Esophagus (tissue), 2 donors: ENCODE results near the gene SLC17A6. TPM values are rescaled to one million over a fixed set of nuclear protein-coding genes. Genes with fewer than 3 reads are reported as not detected.

Source experiments
- H3K27ac ChIP-seq, 2 donors: one replicate each; pipeline ENCODE4 v1.5.1; 2013; ENCODE audit warnings: low read depth in 2 of 2, mild to moderate bottlenecking in 2 of 2, inconsistent platforms in 1 of 2, low read length in 1 of 2, moderate library complexity in 1 of 2
- H3K27me3 ChIP-seq, 2 donors: one replicate each; pipeline ENCODE4 v1.6.1; 2013; ENCODE audit warnings: low read length in 2 of 2, control low read depth in 1 of 2, mild to moderate bottlenecking in 1 of 2; ENCODE audit not compliant: insufficient read depth in 2 of 2, control insufficient read depth in 1 of 2
- H3K36me3 ChIP-seq, 2 donors: one replicate each; pipeline ENCODE4 v1.6.1; 2013; ENCODE audit warnings: low read length in 1 of 2; ENCODE audit not compliant: control insufficient read depth in 2 of 2, insufficient read depth in 2 of 2
- H3K4me1 ChIP-seq, 2 donors: one replicate each; pipeline ENCODE4 v1.6.1; 2013; ENCODE audit warnings: low read length in 1 of 2; ENCODE audit not compliant: control insufficient read depth in 2 of 2, insufficient read depth in 2 of 2
- H3K4me3 ChIP-seq, 2 donors: one replicate each; pipeline ENCODE4 v1.5.1; 2013; ENCODE audit warnings: low read length in 2 of 2, mild to moderate bottlenecking in 2 of 2, low read depth in 1 of 2, moderate library complexity in 1 of 2
- H3K9me3 ChIP-seq, 2 donors: one replicate each; pipeline ENCODE4 v1.6.1; 2013; ENCODE audit warnings: mild to moderate bottlenecking in 2 of 2, low read depth in 1 of 2, low read length in 1 of 2, moderate library complexity in 1 of 2; ENCODE audit not compliant: control insufficient read depth in 2 of 2, insufficient read depth in 1 of 2
- WGBS, 2 donors: extraction: QIAGEN DNeasy Blood & Tissue Kit; methylation state at CpG; one replicate each; pipeline ENCODE4 v1.1.7; 2013; 5-methylcytosine and 5-hydroxymethylcytosine counted together
- polyA plus RNA-seq, 2 donors: library from polyadenylated mRNA; stranded (reverse); fragments of 200-250 nt; gene quantifications; one replicate each; pipeline ENCODE4 v1.2.3, GENCODE V29; 2013
- donor health status: healthy with polysubstance abuse.
- donor health status: Bipolar disorder and iron deficiency.

Gene SLC17A6
- polyA plus RNA-seq, 2 donors, result not detected

DNA sequence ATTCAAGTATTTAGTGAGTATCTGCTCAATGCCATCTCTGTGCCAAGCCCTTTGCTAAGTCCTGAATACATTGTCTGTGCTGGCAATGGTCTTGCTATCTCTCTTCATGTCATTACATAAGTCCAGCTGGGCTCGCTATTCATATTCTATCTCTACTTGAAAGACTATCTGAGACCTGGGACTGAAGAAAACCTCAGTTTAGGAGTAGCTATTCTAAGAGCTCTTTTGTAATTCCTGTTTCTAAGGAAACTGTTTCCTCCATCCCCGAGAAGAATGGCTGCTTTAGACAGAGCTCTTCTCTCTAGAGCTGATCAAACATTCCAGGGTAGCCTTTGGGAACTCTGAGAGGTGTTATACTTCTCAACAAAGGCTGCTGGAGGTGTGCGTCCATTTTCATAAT lies 33.0 kb downstream of the SLC17A6 start:
- no peaks in the 10 kb centered on the region for H3K9me3 ChIP-seq
- no peak overlapping the region for H3K4me3 ChIP-seq
- WGBS, 2 donors, result 29 to 34% methylated on average over 3 of the region's 3 CpGs
- no peaks in the 10 kb centered on the region for H3K4me1 ChIP-seq
- H3K27ac ChIP-seq, result no peak overlapping the region
- H3K27me3 ChIP-seq, result no peaks in the 10 kb centered on the region
- H3K36me3 ChIP-seq, result no peaks in the 10 kb centered on the region

DNA sequence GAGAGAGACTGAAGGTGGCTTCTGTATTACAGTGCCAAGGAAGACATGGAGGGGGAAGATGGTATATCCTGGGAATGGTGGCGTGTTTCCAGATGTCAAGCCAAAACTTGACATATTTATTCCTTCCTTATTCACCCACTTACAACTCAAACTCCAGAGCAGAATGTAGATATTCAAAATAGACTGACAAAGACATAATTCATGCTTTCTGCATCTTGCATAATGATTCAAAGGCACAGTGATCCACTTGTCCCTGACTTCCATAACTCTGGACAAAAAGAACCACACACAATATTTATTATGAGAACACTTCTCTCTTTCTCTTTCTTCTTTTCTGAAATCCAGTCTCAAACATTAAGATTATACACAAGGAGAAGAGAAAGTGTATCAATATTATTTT lies 48.9 kb downstream of the SLC17A6 start:
- Histone ChIP-seq H3K36me3 (no peaks in the 10 kb centered on the region), H3K27ac (no peak overlapping the region), H3K27me3 (no peaks in the 10 kb centered on the region), H3K4me1 (no peaks in the 10 kb centered on the region), H3K9me3 (no peaks in the 10 kb centered on the region), H3K4me3 (no peak overlapping the region)
- WGBS, 2 donors, result 50 to 58% methylated on average over 1 of the region's 1 CpG

DNA sequence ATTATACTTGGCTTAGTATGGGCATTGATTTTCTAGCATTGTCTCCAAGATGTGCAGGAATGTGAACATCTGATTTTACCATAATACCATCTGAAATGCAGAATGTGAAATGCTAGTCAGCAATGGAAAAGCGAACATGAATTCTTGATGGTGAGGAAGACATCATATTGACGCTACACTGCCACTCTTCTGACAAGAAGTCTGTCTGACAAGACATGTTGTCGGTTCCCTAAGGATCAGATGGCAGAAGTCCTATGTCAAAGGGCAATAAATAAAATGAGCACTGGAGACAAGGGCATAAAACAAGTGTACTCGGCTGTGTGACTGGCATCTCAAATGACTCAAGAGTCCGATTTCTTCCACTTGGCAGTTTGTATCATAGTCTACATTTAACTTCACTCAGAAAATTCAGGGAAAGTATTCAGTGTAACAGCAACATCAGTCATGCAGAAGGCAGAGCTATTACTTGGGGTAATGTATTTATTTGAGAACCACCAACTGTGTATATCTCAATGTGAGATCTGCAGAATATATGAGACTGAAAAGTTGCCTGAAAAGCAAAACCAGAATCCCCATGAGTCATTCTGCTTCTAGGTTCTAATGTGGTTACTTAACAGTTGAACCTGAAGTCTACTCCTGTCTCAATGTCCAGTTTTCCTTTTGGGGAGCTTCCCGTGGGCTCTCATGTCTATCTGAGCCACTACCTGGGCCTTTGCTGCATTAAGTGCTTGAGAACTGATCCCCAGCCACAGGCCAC lies 51.5 kb downstream of the SLC17A6 start:
- Histone ChIP-seq H3K27ac (no peak overlapping the region), H3K9me3 (no peaks in the 10 kb centered on the region), H3K4me1 (no peaks in the 10 kb centered on the region), H3K4me3 (no peak overlapping the region), H3K36me3 (no peaks in the 10 kb centered on the region), H3K27me3 (no peaks in the 10 kb centered on the region)
- 86 to 87% methylated on average over 6 of the region's 6 CpGs for WGBS, 2 donors

DNA sequence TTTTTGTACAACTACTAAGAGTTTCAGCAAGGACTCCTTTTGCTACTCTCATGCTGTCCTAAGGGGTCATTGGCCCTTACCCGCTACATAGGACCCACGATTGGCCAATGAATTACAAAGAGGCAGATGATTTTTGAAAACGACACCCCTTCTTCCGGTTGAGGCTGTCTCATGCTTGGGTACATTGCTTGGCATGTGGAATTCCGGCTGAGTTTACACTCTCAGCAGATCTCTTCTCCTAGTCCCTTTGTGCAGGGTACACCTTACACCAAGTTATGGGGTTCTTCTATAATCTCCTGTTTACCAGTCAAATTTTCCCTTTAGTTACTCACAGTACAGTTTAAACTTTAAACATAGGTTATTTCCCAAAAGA lies 52.1 kb downstream of the SLC17A6 start:
- H3K36me3 ChIP-seq, result no peaks in the 10 kb centered on the region
- H3K27ac ChIP-seq, result no peak overlapping the region
- WGBS, 2 donors, result 70 to 77% methylated on average over 5 of the region's 5 CpGs
- H3K27me3 ChIP-seq, result no peaks in the 10 kb centered on the region
- H3K4me3 ChIP-seq, result no peak overlapping the region
- no peaks in the 10 kb centered on the region for H3K9me3 ChIP-seq
- no peaks in the 10 kb centered on the region for H3K4me1 ChIP-seq

DNA sequence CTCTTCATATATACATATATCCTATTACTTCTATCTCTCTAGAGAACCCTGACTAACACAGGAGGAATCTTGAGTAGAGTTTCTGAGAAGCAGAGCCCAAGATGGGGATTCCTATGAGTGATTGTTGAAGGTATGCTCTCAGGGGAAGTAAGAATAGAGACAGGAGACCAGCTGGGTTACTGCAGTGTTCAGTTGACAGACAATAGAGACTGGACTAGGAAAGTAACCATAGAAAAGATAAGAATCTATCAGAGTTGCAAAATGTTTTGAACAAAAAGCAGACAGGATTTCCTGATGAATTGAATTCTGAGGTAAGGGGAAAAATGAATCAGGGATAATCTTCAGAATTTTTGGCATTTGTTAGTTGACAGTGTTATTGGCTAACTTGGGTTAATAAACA lies 54.4 kb downstream of the SLC17A6 start:
- H3K27me3 ChIP-seq, result no peaks in the 10 kb centered on the region
- no peaks in the 10 kb centered on the region for H3K4me1 ChIP-seq
- H3K9me3 ChIP-seq, result no peaks in the 10 kb centered on the region
- H3K4me3 ChIP-seq, result no peak overlapping the region
- H3K36me3 ChIP-seq, result no peaks in the 10 kb centered on the region
- no peak overlapping the region for H3K27ac ChIP-seq

DNA sequence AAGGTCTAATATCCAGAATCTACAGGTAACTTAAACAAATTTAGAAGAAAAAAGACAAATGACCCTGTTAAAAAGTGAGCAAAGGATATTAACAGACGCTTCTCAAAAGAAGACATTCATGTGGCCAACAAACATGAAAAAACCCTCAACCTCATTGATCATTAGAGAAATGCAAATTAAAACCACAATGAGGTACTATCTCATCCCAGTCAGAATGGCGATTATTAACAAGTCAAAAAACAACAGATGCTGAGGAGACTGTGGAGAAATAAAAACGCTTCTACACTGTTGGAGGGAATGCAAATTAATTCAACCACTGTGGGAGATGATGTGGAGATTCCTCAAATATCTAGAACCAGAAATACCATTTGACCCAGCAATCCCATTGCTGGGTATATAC lies 67.2 kb downstream of the SLC17A6 start:
- 65 to 69% methylated on average over 3 of the region's 3 CpGs for WGBS, 2 donors
- Histone ChIP-seq H3K36me3 (no peaks in the 10 kb centered on the region), H3K27me3 (no peaks in the 10 kb centered on the region), H3K4me1 (no peaks in the 10 kb centered on the region), H3K27ac (no peak overlapping the region), H3K9me3 (no peaks in the 10 kb centered on the region), H3K4me3 (no peak overlapping the region)

DNA sequence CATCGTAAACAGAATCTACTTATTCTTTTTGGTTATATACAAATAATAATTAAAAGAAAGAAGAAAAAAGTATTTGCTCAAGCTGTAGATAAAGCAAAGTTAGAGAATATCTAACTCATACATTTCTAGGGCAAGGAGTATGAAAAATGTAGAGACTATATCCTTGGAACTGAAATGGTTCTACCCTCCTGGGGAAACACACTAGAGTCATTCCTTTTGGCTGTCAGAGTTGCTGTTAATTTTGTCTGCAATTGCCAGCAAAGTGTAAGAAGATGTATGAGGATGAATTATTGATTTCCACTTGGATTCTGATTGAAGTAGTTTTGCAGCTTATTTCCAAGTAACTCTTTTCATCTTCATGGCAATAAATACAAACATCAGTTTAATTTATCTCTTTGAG lies 69.1 kb downstream of the SLC17A6 start:
- Histone ChIP-seq H3K36me3 (no peaks in the 10 kb centered on the region), H3K27me3 (no peaks in the 10 kb centered on the region), H3K27ac (no peak overlapping the region), H3K4me1 (no peaks in the 10 kb centered on the region), H3K9me3 (no peaks in the 10 kb centered on the region), H3K4me3 (no peak overlapping the region)
- WGBS, 2 donors, result 89 to 93% methylated on average over 1 of the region's 1 CpG

DNA sequence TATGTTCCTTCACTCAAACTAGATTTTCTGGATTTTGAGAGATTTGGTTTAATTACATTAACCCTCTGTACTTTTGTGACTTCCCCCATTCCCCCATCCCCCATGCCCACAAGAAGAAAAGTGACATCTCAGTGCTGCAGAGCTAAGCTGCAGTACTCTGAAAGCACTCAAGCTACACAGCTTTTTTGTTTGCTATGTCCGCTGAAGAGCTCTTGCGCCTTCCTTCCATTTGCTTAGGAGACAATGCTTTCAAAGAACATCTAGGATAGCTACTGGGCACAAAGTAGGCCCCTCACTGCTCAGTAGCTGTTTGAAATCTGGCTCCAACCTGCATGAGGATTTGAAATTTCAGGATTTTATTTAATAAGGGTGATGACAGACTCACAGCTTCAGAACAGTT lies 69.7 kb downstream of the SLC17A6 start:
- H3K27me3 ChIP-seq, result no peaks in the 10 kb centered on the region
- no peaks in the 10 kb centered on the region for H3K36me3 ChIP-seq
- H3K9me3 ChIP-seq, result no peaks in the 10 kb centered on the region
- H3K27ac ChIP-seq, result no peak overlapping the region
- 71 to 74% methylated on average over 2 of the region's 2 CpGs for WGBS, 2 donors
- no peaks in the 10 kb centered on the region for H3K4me1 ChIP-seq
- no peak overlapping the region for H3K4me3 ChIP-seq

DNA sequence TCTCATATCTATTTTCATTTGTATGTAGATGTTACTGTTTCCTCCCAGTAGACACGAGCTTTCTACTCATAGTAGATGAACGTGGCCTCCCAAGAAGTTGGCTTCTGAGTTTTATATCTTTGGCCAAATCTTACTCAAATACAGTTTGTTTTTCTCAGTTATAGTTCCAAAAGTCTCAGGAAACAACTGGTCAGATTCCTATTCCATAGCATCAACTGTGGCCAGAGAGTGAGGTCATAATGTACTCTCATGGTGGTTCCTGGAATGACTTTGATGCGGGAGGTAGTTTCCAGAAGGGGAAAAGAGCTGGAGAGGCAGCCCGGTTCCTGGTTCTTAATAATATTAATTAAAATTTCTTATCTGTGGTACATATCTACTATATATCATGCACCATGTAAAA lies 77.3 kb downstream of the SLC17A6 start:
- Histone ChIP-seq H3K4me1 (no peaks in the 10 kb centered on the region), H3K27me3 (no peaks in the 10 kb centered on the region), H3K9me3 (no peaks in the 10 kb centered on the region), H3K27ac (no peak overlapping the region), H3K4me3 (no peak overlapping the region), H3K36me3 (no peaks in the 10 kb centered on the region)
- WGBS, 2 donors, result 67 to 77% methylated on average over 4 of the region's 4 CpGs

DNA sequence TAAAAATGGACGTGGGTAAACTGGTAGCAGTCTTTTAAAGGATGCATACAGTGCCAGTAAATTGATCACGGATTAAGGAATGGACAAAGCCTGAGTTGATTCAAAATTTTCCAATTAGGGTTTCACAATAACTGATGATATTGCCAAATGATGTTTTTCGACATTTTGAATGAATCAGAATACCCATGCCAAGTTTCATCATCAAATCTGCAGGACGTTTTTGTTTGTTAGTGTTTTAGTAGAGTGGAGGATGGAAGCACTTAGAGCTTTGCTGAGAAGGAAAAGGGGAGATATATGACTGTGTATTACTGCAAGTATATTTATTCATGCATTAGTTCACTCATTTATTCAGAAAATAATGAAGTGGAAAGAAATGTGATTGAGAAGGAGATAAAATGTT lies 78.3 kb downstream of the SLC17A6 start:
- no peaks in the 10 kb centered on the region for H3K4me1 ChIP-seq
- no peak overlapping the region for H3K4me3 ChIP-seq
- H3K9me3 ChIP-seq, result no peaks in the 10 kb centered on the region
- H3K36me3 ChIP-seq, result no peaks in the 10 kb centered on the region
- H3K27ac ChIP-seq, result no peak overlapping the region
- no peaks in the 10 kb centered on the region for H3K27me3 ChIP-seq
- 44 to 51% methylated on average over 4 of the region's 4 CpGs for WGBS, 2 donors
